Liver (tissue), 3 donors: ENCODE measurements around the gene PFAS.

Experiments
- EGR1 ChIP-seq, 2 donors: IDR thresholded peaks; 2 replicates each; pipeline ENCODE4 v1.6.1; 2016 to 2018; ENCODE audit warnings: antibody characterized with exemption in 2 of 2, low read depth in 2 of 2
- GABPA ChIP-seq, 2 donors: IDR thresholded peaks in 1 of 2; conservative IDR thresholded peaks in 1 of 2; 2 replicates each; pipeline ENCODE4 v1.6.1; 2016; ENCODE audit warnings: antibody characterized with exemption in 2 of 2, mild to moderate bottlenecking in 1 of 2, moderate library complexity in 1 of 2
- RAD21 ChIP-seq, 2 donors: IDR thresholded peaks; 2 replicates each; pipeline ENCODE4 v1.6.1; 2016; ENCODE audit warnings: antibody characterized with exemption in 2 of 2, mild to moderate bottlenecking in 2 of 2
- SP1 ChIP-seq: IDR thresholded peaks from 2 replicates; pipeline ENCODE4 v1.6.1; 2018; ENCODE audit warnings: antibody characterized with exemption, mild to moderate bottlenecking
- YY1 ChIP-seq: IDR thresholded peaks from 2 replicates; pipeline ENCODE4 v1.6.1; 2016; ENCODE audit warnings: antibody characterized with exemption, mild to moderate bottlenecking
- TF ChIP-seq, protein P1 (sequence below): fragments of 150-350 bp; IDR thresholded peaks from 2 replicates; pipeline ENCODE4 v1.5.1; 2017; ENCODE audit warnings: improper control_type of control experiment, low read depth, low read length; ENCODE audit not compliant: missing input control
- TF ChIP-seq, protein P2 (sequence below): IDR thresholded peaks from 2 replicates; pipeline ENCODE4 v1.6.1; 2016; ENCODE audit warnings: antibody characterized with exemption
- TF ChIP-seq, protein P3 (sequence below): IDR thresholded peaks from 2 replicates; pipeline ENCODE4 v1.6.1; 2016; ENCODE audit warnings: antibody characterized with exemption, mild to moderate bottlenecking
- TF ChIP-seq, protein P4 (sequence below): IDR thresholded peaks from 2 replicates; pipeline ENCODE4 v1.6.1; 2016; ENCODE audit warnings: antibody characterized with exemption
- donor health status: healthy.
- donor health status: healthy.

DNA sequence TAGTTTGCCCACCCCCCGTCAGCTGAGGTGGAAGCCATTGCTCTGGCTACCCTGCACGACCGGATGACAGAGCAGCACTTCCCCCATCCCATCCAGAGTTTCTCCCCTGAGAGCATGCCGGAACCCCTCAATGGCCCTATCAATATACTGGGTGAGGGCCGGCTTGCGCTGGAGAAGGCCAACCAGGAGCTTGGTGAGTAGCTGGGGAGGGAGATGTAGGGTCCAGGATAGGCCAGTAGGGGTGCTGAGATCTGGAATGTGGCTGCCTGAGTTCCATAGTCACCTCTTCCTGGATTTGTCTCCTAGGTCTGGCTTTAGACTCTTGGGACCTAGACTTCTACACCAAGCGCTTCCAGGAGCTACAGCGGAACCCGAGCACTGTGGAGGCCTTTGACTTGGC lies 6.4 kb downstream of the PFAS start:
- TF ChIP-seq YY1 (no peak), EGR1 (IDR thresholded peaks at IDR 0.05; ENCODE audit: low read depth in 2 of 2) (no peak), SP1 (no peak), RAD21 (IDR thresholded peaks at IDR 0.05) (peak in 1 of 2 donors; percentile 4), GABPA (IDR thresholded peaks at IDR 0.05 in 1 of 2, conservative IDR thresholded peaks at IDR 0.05 in 1 of 2) (no peak)
- TF ChIP-seq, protein P1, sequence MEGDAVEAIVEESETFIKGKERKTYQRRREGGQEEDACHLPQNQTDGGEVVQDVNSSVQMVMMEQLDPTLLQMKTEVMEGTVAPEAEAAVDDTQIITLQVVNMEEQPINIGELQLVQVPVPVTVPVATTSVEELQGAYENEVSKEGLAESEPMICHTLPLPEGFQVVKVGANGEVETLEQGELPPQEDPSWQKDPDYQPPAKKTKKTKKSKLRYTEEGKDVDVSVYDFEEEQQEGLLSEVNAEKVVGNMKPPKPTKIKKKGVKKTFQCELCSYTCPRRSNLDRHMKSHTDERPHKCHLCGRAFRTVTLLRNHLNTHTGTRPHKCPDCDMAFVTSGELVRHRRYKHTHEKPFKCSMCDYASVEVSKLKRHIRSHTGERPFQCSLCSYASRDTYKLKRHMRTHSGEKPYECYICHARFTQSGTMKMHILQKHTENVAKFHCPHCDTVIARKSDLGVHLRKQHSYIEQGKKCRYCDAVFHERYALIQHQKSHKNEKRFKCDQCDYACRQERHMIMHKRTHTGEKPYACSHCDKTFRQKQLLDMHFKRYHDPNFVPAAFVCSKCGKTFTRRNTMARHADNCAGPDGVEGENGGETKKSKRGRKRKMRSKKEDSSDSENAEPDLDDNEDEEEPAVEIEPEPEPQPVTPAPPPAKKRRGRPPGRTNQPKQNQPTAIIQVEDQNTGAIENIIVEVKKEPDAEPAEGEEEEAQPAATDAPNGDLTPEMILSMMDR = no peak
- TF ChIP-seq, protein P2, sequence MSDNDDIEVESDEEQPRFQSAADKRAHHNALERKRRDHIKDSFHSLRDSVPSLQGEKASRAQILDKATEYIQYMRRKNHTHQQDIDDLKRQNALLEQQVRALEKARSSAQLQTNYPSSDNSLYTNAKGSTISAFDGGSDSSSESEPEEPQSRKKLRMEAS = no peak
- TF ChIP-seq, protein P3, sequence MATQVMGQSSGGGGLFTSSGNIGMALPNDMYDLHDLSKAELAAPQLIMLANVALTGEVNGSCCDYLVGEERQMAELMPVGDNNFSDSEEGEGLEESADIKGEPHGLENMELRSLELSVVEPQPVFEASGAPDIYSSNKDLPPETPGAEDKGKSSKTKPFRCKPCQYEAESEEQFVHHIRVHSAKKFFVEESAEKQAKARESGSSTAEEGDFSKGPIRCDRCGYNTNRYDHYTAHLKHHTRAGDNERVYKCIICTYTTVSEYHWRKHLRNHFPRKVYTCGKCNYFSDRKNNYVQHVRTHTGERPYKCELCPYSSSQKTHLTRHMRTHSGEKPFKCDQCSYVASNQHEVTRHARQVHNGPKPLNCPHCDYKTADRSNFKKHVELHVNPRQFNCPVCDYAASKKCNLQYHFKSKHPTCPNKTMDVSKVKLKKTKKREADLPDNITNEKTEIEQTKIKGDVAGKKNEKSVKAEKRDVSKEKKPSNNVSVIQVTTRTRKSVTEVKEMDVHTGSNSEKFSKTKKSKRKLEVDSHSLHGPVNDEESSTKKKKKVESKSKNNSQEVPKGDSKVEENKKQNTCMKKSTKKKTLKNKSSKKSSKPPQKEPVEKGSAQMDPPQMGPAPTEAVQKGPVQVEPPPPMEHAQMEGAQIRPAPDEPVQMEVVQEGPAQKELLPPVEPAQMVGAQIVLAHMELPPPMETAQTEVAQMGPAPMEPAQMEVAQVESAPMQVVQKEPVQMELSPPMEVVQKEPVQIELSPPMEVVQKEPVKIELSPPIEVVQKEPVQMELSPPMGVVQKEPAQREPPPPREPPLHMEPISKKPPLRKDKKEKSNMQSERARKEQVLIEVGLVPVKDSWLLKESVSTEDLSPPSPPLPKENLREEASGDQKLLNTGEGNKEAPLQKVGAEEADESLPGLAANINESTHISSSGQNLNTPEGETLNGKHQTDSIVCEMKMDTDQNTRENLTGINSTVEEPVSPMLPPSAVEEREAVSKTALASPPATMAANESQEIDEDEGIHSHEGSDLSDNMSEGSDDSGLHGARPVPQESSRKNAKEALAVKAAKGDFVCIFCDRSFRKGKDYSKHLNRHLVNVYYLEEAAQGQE = no peak
- TF ChIP-seq, protein P4, sequence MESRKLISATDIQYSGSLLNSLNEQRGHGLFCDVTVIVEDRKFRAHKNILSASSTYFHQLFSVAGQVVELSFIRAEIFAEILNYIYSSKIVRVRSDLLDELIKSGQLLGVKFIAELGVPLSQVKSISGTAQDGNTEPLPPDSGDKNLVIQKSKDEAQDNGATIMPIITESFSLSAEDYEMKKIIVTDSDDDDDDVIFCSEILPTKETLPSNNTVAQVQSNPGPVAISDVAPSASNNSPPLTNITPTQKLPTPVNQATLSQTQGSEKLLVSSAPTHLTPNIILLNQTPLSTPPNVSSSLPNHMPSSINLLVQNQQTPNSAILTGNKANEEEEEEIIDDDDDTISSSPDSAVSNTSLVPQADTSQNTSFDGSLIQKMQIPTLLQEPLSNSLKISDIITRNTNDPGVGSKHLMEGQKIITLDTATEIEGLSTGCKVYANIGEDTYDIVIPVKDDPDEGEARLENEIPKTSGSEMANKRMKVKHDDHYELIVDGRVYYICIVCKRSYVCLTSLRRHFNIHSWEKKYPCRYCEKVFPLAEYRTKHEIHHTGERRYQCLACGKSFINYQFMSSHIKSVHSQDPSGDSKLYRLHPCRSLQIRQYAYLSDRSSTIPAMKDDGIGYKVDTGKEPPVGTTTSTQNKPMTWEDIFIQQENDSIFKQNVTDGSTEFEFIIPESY = no peak
